ENCODE measurements around the gene DNER.
"Not testable (repeated sequence)": the region's sequence is repeated elsewhere in the genome, so short reads cannot be mapped to it uniquely, and the experiment has no call there.

Gene DNER

GRCh38 chr2:229511524-229511923, 202.8 kb downstream of the DNER start:
- in situ Hi-C loops (cut with MboI; ENCODE audit: low sequenced_read_pairs) = no loop called here

- in situ Hi-C loops (cut with MboI; ENCODE audit: low sequenced_read_pairs) = not testable (repeated sequence)
Measured at GRCh38 chr2:229506699-229507098, 207.7 kb downstream of the DNER start.

GRCh38 chr2:229501051-229501794, 213.1 kb downstream of the DNER start:
- in situ Hi-C loops (cut with MboI; ENCODE audit: low sequenced_read_pairs) = no loop called here

GRCh38 chr2:229492034-229492433, 222.3 kb downstream of the DNER start:
- in situ Hi-C loops (cut with MboI; ENCODE audit: low sequenced_read_pairs) = no loop called here

- in situ Hi-C loops (cut with MboI; ENCODE audit: low sequenced_read_pairs) = no loop called here
Measured at GRCh38 chr2:229490167-229490566, 224.2 kb downstream of the DNER start.

GRCh38 chr2:229489016-229489415, 225.3 kb downstream of the DNER start:
- in situ Hi-C loops (cut with MboI; ENCODE audit: low sequenced_read_pairs) = no loop called here

- in situ Hi-C loops (cut with MboI; ENCODE audit: low sequenced_read_pairs) = no loop called here
Measured at GRCh38 chr2:229488232-229488631, 226.1 kb downstream of the DNER start.

GRCh38 chr2:229486673-229487072, 227.7 kb downstream of the DNER start:
- in situ Hi-C loops (cut with MboI; ENCODE audit: low sequenced_read_pairs) = no loop called here

- in situ Hi-C loops (cut with MboI; ENCODE audit: low sequenced_read_pairs) = no loop called here
Measured at GRCh38 chr2:229485857-229486256, 228.5 kb downstream of the DNER start.

- in situ Hi-C loops (cut with MboI; ENCODE audit: low sequenced_read_pairs) = no loop called here
Measured at GRCh38 chr2:229477269-229477755, 237.0 kb downstream of the DNER start.

- in situ Hi-C loops (cut with MboI; ENCODE audit: low sequenced_read_pairs) = no loop called here
Measured at GRCh38 chr2:229475778-229476177, 238.6 kb downstream of the DNER start.

- in situ Hi-C loops (cut with MboI; ENCODE audit: low sequenced_read_pairs) = no loop called here
Measured at GRCh38 chr2:229474125-229474524, 240.2 kb downstream of the DNER start.

GRCh38 chr2:229470781-229471180, 243.6 kb downstream of the DNER start:
- in situ Hi-C loops (cut with MboI; ENCODE audit: low sequenced_read_pairs) = no loop called here

GRCh38 chr2:229467783-229468182, 246.6 kb downstream of the DNER start:
- in situ Hi-C loops (cut with MboI; ENCODE audit: low sequenced_read_pairs) = no loop called here

GRCh38 chr2:229463841-229464346, 250.5 kb downstream of the DNER start:
- in situ Hi-C loops (cut with MboI; ENCODE audit: low sequenced_read_pairs) = no loop called here

GRCh38 chr2:229462112-229462511, 252.2 kb downstream of the DNER start:
- in situ Hi-C loops (cut with MboI; ENCODE audit: low sequenced_read_pairs) = no loop called here

GRCh38 chr2:229456091-229456490, 258.3 kb downstream of the DNER start:
- in situ Hi-C loops (cut with MboI; ENCODE audit: low sequenced_read_pairs) = no loop called here

GRCh38 chr2:229454934-229455631, 259.3 kb downstream of the DNER start:
- in situ Hi-C loops (cut with MboI; ENCODE audit: low sequenced_read_pairs) = no loop called here

GRCh38 chr2:229453230-229453629, 261.1 kb downstream of the DNER start:
- in situ Hi-C loops (cut with MboI; ENCODE audit: low sequenced_read_pairs) = no loop called here

GRCh38 chr2:229451852-229452251, 262.5 kb downstream of the DNER start:
- in situ Hi-C loops (cut with MboI; ENCODE audit: low sequenced_read_pairs) = no loop called here

- in situ Hi-C loops (cut with MboI; ENCODE audit: low sequenced_read_pairs) = no loop called here
Measured at GRCh38 chr2:229447227-229447626, 267.1 kb downstream of the DNER start.

- in situ Hi-C loops (cut with MboI; ENCODE audit: low sequenced_read_pairs) = no loop called here
Measured at GRCh38 chr2:229446350-229446749, 268.0 kb downstream of the DNER start.
